Brain microvascular endothelial cell (primary cell): ENCODE data around the gene ARHGEF9.
A peak's percentile ranks its signal among the peaks of the same experiment; 100 is the strongest.
"Not testable (repeated sequence)": the region's sequence is repeated elsewhere in the genome, so short reads cannot be mapped to it uniquely, and the experiment has no call there.

Experiments used
- DNase-seq: peaks from one replicate; pipeline ENCODE4 v3.0.0-alpha.2; 2020
- H3K27ac ChIP-seq: fragments of 250-450 bp; sonication (Bioruptor Pico); 2 replicates; pipeline ENCODE4 v1.5.1; 2020; ENCODE audit warnings: mild to moderate bottlenecking, moderate library complexity
- H3K27me3 ChIP-seq: fragments of 250-450 bp; sonication (Bioruptor Pico); replicated peaks from 2 replicates; pipeline ENCODE4 v1.5.1; 2020; ENCODE audit warnings: mild to moderate bottlenecking
- H3K36me3 ChIP-seq: fragments of 250-450 bp; sonication (Bioruptor Pico); replicated peaks from 2 replicates; pipeline ENCODE4 v1.5.1; 2020; ENCODE audit warnings: mild to moderate bottlenecking
- H3K4me3 ChIP-seq: 2 replicates; pipeline ENCODE4 v1.5.1; 2011; ENCODE audit warnings: low read depth, mild to moderate bottlenecking, control low read depth, low read length, moderate library complexity
- CTCF ChIP-seq: IDR thresholded peaks from 2 replicates; pipeline ENCODE4 v1.5.1; 2011; ENCODE audit warnings: low read depth, mild to moderate bottlenecking, moderate library complexity, low read length, control low read depth, inconsistent platforms; ENCODE audit errors: missing control alignments
- in situ Hi-C: cut with HindIII; loops from 2 replicates; pipeline ENCODE4 v1.10.0; 2017; ENCODE audit warnings: low sequenced_read_pairs, low pct_ligation_motif_present

The ARHGEF9 gene

GRCh38 chrX:63784902-63785707 lies at the start of gene ARHGEF9:
Gene ARHGEF9, minus strand, starts transcription at chrX:63785214. Its CDS starts 69 bp downstream, at chrX:63785145.
- no peaks in the 10 kb centered on the region for H3K27me3 ChIP-seq
- TF ChIP-seq CTCF, result no peak
- no peak within 1 kb of the TSS for H3K27ac ChIP-seq
- H3K4me3 ChIP-seq, result peak within 1 kb of the TSS; percentile 49
- DNase-seq, result no peak
- in situ Hi-C loops, result no loop called here
- no peaks in the 10 kb centered on the region for H3K36me3 ChIP-seq

- DNase-seq, H3K4me3 ChIP-seq, H3K27me3 ChIP-seq, H3K27ac ChIP-seq, in situ Hi-C loops, H3K36me3 ChIP-seq: not testable (repeated sequence)
Observed at GRCh38 chrX:63825446-63825845, 40.4 kb upstream of the ARHGEF9 start.

DNA sequence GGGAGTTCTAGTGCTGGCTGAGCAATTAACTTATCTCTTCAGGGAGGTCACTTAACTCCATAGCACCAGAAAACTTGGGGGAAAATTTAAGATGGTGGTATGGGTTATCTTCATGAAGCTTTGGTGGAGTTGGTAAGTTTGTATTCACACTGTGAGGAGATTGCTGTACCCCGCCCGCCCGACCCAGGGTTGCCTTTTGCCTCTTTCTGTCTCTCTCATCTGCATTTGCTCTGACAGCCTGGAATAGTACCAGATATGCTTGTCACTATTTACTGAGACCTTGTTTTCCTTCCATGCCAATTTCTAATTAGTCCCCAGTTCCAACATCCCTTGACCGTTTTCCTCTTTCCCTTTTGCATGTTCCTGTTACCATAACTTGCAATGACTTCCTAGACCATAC lies 33.1 kb upstream of the ARHGEF9 start:
- H3K4me3 ChIP-seq, result no peak overlapping the region
- H3K27ac ChIP-seq, result no peak overlapping the region
- no peak for DNase-seq
- in situ Hi-C loops, result no loop called here
- H3K36me3 ChIP-seq, result no peaks in the 10 kb centered on the region
- TF ChIP-seq CTCF, result no peak
- H3K27me3 ChIP-seq, result no peaks in the 10 kb centered on the region

DNA sequence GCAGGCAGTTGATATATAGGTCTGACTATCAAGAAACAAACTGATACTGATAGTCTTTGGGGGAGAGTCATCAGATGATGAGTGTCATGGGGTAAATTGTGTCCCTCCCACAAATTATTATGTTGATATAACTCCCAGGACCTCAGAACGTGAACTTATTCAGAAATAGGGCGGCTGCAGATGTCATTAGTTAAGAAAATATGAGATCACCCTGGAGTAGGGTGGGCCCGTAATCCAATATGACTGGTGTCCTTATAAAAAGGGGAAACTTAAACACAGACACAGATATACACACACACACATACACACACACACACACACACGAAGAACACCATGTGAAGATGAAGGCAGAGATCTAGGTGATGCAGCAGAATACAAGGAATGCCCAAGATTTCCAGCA lies 32.7 kb upstream of the ARHGEF9 start:
- Histone ChIP-seq H3K36me3 (no peaks in the 10 kb centered on the region), H3K4me3 (no peak overlapping the region), H3K27ac (no peak overlapping the region), H3K27me3 (no peaks in the 10 kb centered on the region)
- no peak for TF ChIP-seq CTCF
- no peak for DNase-seq
- in situ Hi-C loops, result no loop called here

DNA sequence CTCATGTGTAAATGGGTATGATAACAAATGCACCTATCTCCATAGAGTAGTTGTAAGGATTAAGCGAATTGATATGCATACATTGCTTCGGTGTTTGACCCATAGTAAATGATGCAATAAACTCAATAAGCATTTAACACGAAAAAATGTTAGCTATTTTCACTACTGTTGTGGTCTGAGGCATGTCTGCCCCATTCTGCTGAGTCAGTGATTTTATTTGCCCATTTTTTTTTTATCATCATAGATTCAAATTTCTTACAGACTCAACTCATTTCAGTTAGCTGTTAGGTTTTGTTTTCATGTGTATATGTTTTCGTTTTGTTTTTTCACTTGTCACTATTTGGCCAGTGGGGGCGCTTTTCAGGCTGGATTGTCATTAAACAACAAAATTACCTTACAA lies 27.8 kb upstream of the ARHGEF9 start:
- H3K27me3 ChIP-seq, result no peaks in the 10 kb centered on the region
- H3K36me3 ChIP-seq, result no peaks in the 10 kb centered on the region
- no peak for DNase-seq
- no peak overlapping the region for H3K27ac ChIP-seq
- H3K4me3 ChIP-seq, result no peak overlapping the region
- TF ChIP-seq CTCF, result no peak
- in situ Hi-C loops, result no loop called here

DNA sequence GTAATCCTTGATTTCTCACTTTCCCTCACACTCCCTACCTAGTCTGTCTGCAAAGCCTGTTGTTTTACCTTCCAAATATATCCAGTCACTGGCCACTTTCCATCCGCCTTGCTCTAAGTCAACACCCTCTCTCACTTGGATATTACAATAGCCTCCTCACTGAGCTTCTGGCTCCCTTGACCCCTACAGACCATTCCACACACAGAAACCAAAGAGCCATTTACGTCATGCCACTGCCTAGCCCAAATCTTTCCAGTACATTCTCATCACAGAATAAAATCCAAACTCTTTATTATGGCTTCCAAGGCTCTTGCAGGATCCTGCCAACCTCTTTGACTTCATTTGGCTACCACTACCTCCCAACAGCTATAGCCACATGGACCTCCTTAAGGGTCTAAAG lies 25.7 kb upstream of the ARHGEF9 start:
- TF ChIP-seq CTCF, result no peak
- H3K36me3 ChIP-seq, result no peaks in the 10 kb centered on the region
- no peak for DNase-seq
- H3K4me3 ChIP-seq, result no peak overlapping the region
- H3K27ac ChIP-seq, result no peak overlapping the region
- in situ Hi-C loops, result no loop called here
- H3K27me3 ChIP-seq, result no peaks in the 10 kb centered on the region
